COLO668 (cell line): ENCODE measurements around the gene FGD1.

Source experiments
- DNase-seq: peaks from one replicate; lab custom pipeline; 2025; ENCODE audit not compliant: unreplicated experiment; lab: John Stamatoyannopoulos, UW

Gene FGD1

DNA sequence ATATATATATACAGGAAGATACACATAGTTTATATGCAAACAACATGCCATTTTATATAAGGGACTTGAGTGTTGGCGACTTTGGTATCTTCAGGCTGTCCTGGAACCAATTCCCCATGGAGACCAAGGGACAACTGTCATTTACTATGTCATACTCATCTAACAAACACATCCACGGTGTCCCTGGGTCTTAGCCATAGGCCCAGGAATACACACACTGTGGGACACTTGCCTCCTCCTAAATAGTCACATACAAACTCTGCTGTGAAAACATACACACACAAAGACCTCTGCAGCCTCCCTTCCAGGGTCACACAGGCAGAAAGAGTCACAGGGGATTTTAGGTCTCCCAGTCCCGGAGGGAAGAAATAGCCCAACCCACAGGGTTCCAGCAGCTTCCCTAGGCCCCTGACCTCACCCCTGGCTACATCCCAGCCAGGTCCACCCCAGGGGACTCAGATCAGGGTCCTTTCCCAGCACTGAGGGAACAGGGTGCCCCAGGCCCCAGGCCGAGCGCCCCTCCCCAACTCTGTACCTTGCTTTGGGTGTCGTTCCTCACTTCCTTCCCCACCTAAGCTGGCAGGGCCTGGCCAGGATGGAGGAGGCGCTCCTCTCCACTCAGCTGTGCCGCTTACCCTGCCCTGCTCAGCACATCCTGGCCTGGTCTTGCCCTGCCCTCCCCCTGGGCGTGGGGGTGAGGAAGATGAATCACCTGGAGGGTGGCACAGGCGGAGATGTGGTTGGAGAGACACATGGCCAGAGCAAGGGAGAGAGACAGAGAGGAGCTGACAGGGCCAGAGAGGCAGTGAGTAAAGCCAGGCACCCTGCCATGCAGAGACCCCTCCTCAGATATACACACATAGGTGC, 21.8 kb downstream of the FGD1 start:
- no peak for DNase-seq

DNA sequence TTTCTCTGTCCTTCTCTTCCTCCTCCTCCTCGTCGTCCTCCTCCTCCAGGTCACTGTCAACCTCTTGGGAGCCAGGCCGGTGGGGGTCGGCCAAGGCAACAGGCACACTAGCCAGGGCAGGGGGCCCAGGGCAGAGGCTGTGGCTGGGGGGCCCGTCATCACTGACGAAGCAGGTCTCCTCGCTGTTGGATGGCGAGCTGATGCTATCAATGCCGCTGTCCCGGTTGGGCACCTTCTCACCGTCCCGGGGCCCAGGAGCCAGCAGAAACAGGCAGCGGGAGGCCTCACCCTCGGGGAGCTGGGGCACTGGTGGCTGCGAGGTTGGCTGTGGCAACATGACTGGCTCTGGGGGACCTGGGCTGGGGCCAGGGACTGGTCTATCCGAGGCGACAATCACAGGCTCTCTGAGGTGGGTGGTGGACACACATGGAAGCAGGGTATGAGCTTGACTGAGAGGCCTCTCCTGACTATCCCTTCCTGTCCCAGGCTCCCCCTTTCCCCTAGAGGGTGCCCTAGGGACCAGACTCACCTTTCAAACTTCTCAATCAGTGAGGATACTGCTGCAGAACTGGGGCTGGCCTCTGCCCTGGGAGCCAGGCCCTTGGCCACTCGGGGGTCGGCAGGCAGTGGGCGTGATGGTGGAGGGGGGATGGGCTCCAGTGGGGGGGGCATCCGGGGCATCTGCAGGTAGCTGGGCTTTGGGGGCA, 25.8 kb downstream of the FGD1 start:
- DNase-seq: no peak

DNA sequence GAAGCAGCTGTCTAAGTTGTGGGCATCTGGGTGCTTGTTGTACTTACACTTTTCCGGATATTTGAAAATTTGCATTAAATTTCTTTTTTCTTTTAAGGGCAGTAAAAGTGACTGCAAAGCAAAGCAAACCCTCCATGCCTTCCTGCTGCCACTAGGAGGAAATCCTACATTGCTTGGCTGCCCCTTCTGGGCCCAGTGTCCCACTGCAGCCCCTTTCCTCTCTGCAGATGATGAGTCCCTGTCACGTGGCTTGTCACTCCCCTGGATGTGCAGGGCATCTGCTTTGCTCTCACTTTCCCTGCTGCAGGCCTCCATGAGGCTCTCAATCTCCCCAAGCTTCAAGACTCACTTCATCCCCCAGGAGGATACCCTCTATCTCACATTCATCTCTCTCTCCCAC, 43.1 kb downstream of the FGD1 start:
- DNase-seq: peak; percentile 0

DNA sequence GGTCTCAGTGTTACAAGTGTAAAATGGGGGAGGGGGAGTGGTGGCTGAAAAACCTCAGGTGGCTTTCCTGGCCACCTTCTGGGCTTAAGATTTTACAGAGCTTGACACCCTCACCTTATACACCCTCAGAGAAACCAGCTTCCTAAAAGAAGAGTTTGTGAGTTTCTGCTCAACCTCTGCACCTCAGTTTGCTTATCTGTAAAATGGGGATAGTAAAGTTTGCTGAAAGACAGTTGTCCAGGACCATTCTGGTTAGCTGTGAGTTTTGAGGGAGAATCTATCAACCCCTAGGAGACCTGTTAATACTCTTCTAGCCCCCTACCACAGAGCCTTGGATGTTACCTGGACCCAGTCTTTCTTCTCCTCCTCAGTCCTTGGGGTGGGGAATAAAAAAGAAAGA, 46.1 kb downstream of the FGD1 start:
- DNase-seq: no peak

DNA sequence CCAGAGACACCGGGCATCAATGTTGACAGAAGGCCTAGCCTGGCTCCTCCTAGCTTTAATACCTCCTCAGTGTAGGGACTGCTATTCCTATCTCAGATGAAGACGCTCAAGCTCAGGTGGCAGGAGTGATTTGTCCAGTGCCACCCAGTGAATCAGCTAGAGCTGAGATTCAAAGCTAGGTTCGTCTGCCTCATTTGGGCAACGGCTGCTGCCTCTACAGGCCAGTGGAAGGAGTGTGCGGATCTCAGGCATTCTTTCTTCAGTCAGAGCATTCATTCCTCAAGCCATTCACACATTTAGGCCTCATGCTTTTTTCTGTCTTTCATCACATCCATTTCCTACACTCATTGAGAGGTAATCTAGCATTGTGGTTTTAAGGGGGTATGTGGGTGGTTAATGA, 48.6 kb downstream of the FGD1 start:
- DNase-seq: peak; percentile 5

DNA sequence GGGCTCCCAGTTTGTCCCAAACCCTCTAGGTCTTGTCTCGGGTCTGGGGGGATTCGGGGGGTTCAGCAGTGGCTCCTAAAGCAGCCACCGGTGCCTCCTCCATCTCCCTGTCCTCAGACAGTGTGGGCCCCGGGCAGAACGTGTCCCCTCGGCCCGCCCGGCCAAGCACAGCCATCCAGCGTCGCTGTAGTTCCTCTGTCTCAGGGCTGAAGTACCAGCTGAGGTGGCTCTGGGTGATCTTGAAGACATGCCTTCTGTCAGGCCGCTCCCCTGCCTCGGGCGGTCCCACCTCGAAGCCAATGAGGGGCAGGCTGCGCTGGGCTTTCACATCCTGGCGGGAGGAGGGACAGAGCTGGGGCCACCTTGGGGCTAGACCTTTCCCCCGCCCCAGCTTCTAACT, 50.0 kb downstream of the FGD1 start:
- DNase-seq: no peak

DNA sequence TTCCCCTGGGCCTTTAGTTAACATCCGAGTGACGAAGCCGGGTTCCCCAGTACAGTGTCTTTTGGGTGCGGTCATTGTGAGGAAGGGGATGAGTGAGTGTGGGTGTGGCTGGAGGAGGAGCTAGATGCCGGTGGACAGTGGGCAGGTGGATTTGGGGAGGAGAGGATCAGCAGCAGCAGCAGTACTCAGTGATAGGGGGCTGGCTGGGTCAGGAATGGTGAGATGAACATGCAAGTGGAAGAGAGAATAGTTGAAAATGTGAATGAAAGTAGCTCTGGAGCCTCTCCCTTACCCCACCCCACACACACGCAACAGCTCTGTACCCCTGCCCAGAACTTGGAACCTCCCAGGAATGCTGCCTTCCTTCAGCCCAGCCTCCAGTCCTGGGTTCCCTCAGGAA, 51.3 kb downstream of the FGD1 start:
- no peak for DNase-seq

DNA sequence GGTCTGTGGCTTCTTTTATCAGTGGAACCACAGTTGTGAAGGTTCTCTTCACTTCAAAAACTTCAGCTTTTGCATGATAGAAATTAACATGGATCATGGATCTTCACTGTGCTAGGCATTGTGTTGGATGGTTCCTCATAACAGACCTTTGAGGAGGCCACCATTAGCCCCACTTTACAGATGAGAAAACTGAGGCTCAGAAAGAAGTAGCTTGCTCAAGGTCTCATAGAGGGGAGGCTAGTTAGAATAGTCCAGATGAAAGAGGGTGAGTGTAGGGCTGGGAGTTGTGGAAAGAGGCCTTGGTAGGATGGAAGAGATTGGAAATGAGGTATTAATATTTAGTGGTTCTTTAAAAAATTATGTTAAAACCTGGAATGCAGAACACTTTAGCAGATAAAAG, 53.2 kb downstream of the FGD1 start:
- DNase-seq: no peak

DNA sequence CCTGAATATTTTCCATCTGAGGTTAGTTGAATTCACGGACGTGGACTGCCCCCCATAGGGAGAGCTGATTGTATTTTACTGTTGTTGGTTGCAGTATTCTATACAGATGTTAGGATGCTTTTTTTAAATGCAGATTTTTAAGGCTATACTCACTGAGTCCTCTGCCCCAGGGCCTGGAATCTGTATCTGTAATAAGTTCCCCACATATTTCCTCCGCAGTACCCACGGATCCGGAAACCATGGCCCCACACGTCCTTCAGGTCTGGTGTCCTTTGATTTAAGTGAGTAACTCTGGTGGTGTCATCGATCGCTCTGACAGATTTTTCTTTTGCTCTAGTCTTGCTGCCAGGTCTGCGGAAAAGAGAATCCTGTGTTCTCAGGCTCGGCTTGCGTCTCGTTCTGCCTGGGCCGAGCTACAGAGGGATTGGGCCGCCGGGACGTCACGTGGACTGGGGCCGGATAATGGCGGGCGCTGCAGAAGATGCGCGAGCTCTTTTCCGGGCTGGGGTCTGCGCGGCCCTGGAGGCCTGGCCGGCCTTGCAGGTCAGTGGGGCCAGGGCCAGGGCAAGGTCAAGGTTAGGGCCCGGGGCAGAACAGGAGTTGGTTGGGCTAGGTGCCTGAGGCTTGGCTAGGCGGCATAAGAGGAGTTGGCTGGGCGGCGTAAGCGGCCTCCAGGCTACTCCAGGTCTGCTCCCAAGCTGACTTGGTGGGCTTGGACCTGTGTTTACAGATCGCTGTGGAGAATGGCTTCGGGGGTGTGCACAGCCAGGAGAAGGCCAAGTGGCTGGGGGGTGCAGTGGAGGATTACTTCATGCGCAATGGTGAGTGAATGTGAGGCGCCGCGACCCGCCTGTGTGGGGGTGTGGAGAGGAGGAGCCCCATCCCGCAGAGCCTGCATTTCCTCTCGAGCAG, 55.8 kb downstream of the FGD1 start, which contains the start of gene TSR2:
TSR2 (plus strand) TSS at position 445 of the 912 bp plus-strand sequence; CDS start at position 463, 18 bp downstream.
- peak; percentile 83 for DNase-seq

DNA sequence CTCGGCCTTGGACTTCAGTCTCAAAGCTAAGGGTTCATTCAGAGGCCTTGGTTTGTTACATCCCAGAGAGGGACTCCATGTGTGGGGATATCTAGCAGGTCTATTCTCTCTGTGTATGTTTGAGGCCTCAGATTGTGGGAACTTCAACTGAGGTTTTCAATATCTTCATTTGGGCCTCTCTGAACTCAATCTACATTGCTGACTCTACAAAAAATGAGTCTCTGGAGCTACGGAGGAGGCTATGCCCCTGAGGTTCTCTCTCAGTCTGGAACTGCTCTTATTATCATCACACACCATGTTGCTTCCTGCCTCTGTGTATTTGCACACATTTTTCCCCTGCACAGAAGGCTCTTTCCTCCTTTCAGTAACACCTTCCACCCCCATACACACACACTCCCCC, 60.9 kb downstream of the FGD1 start:
- no peak for DNase-seq

DNA sequence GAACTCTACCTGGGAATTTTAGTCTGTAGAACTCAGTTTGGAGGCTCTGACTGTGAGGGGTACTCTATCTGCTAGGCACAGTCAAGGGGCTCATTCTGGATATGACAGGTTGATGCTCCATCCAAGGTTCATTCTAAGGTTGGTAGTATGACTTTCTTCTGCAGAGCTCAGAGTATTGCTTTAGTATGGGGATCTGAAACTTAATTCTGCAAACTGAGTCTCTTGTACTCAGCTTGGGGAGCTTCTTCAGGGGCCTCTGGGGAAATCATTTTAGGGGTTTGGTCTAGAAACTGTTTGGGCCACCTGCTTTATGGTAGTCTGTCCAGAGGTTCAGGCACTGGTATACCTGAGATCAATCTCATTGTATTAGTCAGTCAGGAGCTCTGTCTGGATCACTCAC, 65.5 kb downstream of the FGD1 start:
- DNase-seq: no peak

DNA sequence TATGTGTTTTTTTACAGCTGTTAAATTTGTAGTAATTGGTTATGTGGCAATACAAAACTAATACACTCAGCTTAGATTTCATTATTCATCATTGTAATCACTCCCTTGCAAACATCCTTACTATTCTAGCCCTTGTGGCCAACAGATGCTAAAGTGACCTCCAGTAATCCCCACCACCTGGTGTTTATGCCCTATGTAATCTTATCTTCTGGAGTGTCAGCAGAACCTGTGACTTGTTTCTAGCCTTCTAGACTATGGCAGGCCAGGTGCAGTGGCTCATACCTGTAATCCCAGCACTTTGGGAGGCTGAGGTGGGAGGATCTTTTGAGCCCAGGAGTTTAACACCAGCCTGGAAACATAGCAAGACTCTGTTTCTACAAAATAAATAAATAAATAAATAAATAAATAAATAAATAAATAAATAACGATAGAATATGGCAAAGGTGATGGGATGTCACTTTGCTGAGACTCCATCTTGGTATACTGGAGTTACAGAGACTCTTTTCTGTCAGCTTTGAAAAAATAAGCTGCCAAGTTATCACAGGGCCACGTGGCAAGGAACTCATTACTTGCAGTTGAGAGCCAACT, 68.1 kb downstream of the FGD1 start:
- DNase-seq: peak; percentile 21

DNA sequence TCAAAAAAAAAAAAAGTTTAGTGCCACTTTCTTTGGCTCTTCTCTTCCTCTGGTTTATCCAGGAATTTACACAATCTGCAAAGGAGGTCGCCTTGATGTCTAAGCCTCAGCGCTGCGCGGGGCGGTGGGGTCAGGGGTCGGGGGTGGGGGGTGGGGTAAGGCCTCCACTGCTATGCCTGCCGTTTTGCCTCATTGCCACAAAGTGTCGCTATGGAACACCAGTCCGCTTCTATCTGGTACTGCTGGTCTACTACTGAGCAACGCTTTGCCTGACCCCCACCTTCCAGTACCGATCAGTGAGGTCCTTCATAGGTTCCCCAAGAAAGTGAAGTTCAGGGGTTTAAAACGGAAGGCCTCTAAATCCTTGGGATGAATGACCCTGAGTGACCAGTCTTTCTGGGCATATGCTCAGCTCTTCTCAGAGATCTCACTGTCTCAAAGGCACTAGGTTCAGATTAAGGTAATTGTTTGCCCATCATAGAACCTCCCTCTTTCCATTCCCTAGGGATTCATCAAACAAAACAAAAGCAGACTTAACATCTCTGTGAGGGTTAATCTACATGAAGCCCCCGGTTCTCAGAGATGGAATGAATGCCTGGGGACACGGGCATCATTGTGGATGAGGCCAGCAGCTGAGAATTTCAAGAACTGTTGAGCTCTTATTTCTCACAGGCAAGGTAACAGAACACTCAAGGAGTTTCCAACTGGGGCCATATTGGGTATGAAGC, 72.7 kb downstream of the FGD1 start:
- no peak for DNase-seq

DNA sequence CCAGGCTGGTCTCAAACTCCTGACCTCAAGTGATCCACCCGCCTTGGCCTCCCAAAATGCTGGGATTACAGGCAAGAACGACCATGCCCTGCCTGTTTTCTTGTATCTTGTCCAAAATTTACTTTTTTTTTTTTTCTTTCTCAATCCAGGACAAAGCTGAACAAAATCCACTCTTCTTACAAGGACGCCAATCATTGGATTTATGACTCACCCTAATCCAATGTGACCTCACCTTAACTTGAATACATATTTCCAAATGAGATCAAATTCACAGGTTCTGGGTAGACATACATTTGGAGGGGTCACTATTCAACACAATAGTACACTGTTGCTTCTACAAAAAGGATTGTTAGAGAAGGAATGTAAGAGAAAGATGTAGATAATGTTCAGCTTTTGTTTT, 73.9 kb downstream of the FGD1 start:
- DNase-seq: no peak

DNA sequence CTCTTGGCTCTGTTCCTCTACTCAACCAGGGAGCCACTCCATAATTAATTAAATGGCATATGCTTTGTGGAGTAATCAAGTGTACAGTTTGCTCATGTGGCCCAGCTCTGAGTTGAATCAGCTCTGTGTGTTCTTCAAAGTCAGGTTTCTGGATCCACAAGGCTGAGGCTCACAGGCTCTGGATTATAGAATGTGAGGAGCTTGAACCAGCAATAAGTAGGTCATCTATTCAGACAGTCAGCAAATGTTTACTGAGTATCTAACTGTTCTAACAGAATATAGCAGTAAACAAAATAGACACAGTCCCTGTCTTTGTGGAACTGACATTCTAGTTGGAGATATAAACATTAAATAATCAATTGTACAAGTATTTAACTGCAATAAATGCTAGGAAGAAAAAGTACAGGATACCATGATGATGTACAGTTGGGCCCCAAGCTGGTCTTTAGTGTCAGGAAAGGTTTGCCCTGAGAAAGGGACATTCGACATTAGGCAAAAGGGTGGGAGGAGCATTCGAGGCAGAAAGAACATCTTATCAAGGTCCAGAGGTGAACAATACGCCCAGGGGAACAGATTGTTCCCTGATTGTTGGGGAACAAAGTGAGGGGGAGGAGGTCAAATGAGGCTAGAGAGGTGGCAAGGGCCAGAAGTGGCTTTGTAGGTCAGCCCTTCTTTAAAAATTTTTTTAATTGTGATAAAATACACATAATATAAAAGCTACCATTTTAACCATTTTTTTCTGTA, 76.3 kb downstream of the FGD1 start:
- DNase-seq: no peak

DNA sequence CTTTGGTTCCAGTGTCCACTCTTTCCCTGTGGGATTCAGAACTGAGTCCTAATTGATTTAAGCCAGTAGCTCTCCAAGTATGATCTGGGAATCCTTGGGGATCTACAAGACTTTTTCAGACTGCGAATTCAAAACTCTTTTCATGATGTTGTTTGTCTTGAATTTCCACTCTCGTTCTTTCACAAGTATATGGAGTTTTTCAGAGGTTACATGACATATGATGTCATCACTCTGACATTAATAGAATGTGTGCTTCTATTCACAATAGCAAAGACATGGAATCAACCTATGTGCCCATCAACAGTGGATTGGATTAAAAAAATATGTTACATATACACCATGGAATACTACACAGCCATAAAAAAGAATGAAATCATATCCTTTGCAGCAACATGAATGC, 79.1 kb downstream of the FGD1 start:
- DNase-seq: no peak

DNA sequence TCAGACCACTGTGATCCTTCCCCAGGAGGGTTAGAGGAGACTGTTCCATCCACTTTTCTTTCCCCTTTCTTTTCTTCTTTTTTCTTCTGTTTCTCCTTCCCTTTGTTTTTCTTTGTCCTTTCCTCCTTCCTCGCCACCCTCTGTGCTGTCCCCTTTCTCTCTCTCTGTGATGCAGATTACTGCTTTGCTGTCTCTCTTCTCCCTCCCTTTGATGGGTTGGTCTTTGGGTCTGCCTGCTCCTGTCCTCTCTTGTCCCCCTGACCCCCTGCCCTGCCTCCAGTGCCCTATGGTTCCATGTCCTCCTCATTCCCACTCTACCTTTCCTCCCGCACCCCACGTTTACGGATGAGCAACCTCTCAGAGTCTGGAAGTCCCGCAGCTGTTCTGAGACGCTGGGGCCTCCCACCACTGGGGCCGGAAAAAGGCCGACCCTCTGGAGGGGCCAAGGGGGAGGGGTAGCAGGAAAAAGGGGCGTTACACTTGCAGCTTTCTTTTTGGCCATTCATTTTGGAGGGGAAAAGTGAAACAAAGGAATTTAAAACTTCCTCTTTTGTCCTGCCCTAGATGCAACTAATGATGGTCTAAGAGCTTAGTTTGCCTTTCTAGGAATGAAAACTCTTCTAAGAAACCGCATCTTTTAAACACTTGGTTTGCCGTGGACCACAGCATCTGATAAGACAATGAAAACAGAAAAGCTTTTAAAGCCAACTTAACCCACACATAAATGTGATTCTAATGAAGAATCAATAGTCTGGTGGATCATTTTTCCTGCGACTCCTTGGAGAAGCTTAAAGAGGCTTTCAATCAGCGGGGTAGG, 80.3 kb downstream of the FGD1 start:
- DNase-seq: no peak

DNA sequence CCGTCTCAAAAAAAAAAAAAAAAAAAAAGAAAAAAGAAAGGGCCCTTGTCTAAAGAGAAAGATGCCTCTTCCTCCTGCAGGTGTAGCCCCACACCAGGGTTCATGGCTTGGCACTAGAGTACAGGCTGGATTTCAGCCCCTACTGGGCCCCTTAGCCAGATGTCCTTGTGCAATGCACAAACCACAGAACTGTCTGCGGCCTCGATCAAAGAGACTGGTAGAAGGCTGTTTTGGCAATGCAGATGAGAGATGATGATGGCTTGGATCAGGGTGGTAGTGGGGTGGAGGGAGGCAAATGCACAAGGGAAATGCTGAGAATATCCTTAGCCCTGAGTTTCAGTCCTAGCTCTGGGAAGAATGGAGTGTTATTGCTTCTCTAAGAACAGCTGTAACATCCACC, 82.3 kb downstream of the FGD1 start:
- DNase-seq: no peak

DNA sequence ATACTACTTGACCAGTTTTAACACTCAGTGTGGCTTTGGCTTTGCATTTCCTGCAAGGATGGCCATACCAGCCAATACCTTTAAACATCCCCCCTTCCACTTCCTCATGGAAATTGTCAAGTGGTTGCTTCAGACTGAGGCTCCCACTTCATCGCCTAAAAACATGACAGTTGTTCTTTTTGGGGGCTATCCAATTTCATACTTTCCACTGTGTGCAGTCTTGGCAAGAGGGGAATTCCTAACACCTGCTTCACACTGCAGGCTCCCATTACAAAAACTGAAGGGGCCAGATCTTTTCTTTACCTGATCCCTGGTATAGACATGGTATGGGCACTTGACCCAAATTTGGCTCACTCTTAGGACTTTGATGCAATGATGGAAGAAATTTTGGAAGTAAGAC, 84.3 kb downstream of the FGD1 start:
- peak; percentile 2 for DNase-seq
